OCI-LY1 (cell line): ENCODE results near the gene CACNA1E.

Experiments
- EZH2 ChIP-seq: fragments of 200-600 bp; sonication (generic), shearing (Covaris generic); IDR thresholded peaks from 2 replicates; pipeline ENCODE4 v1.8.0; 2017; ENCODE audit warnings: borderline replicate concordance, mixed run types, mild to moderate bottlenecking, antibody characterized with exemption, low read length, moderate library complexity, mixed read lengths
- TF ChIP-seq, protein P1 (sequence below): fragments of 200-600 bp; sonication (generic), shearing (Covaris generic); IDR thresholded peaks from 2 replicates; pipeline ENCODE4 v1.5.1; 2017; ENCODE audit warnings: mild to moderate bottlenecking, antibody characterized with exemption, low read length, moderate library complexity, mixed read lengths

DNA sequence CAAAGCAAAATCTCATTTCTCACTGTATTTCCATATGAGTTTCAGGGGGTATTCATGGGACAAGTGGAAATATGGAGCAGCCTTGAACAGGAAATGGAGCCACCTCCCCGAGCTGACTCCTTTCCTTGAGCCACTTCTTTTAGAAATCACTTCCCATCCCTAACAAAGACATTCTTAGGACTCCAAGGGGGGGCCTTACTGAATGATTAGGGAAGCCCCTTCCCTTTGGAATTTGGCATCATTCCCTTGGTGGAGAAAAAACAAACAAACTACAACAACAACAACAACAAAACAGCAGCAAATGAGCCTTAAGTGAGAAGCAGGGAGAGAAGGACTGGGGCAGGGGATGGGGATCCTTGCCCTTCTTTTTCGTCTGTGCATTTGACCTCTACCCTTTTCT, 299.9 kb downstream of the CACNA1E start:
- TF ChIP-seq, protein P1, sequence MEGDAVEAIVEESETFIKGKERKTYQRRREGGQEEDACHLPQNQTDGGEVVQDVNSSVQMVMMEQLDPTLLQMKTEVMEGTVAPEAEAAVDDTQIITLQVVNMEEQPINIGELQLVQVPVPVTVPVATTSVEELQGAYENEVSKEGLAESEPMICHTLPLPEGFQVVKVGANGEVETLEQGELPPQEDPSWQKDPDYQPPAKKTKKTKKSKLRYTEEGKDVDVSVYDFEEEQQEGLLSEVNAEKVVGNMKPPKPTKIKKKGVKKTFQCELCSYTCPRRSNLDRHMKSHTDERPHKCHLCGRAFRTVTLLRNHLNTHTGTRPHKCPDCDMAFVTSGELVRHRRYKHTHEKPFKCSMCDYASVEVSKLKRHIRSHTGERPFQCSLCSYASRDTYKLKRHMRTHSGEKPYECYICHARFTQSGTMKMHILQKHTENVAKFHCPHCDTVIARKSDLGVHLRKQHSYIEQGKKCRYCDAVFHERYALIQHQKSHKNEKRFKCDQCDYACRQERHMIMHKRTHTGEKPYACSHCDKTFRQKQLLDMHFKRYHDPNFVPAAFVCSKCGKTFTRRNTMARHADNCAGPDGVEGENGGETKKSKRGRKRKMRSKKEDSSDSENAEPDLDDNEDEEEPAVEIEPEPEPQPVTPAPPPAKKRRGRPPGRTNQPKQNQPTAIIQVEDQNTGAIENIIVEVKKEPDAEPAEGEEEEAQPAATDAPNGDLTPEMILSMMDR = no peak
- no peak for TF ChIP-seq EZH2
